ENCODE results near the gene ZNF175. TPM values are rescaled to one million over a fixed set of nuclear protein-coding genes. Genes with fewer than 3 reads are reported as not detected.

The ZNF175 gene
- total and polyA plus RNA-seq, 12 donors = 2.1 to 14.5 (median 6.6) TPM

- Histone ChIP-seq H3K27me3 (peaks cover 9% of the 10 kb centered on the region), H3K9me3 (replicated peaks in 1 of 3) (no peaks in the 10 kb centered on the region), H3K27ac (no peak overlapping the region), H3K4me3 (no peak overlapping the region), H3K36me3 (replicated peaks in 1 of 2) (no peaks in the 10 kb centered on the region), H3K4me1 (replicated peaks in 1 of 2) (no peaks in the 10 kb centered on the region)
- WGBS, 4 donors = 6 to 12% (median 9%) methylated on average over 11 to 20 of the region's 20 CpGs
- DNase-seq = peak; percentile 58 to 80 (median 72)
- TF ChIP-seq CTCF (IDR thresholded peaks at IDR 0.05) (no peak), POLR2A (IDR thresholded peaks at IDR 0.05) (no peak)
- intact Hi-C loops (cut with DNase I) = no loop called here
These were observed 17.9 kb upstream of the ZNF175 start for GRCh38 chr19:51552996-51553725.

GRCh38 chr19:51559240-51559639 lies 11.8 kb upstream of the ZNF175 start:
- Histone ChIP-seq H3K27ac (no peak overlapping the region), H3K36me3 (replicated peaks in 1 of 2) (no peaks in the 10 kb centered on the region), H3K4me1 (replicated peaks in 1 of 2) (no peaks in the 10 kb centered on the region), H3K27me3 (peaks cover 13% of the 10 kb centered on the region), H3K4me3 (no peak overlapping the region), H3K9me3 (replicated peaks in 1 of 3) (no peaks in the 10 kb centered on the region)
- no peak for TF ChIP-seq POLR2A (IDR thresholded peaks at IDR 0.05)
- TF ChIP-seq CTCF (IDR thresholded peaks at IDR 0.05) = no peak
- intact Hi-C loops (cut with DNase I) = no loop called here
- DNase-seq = no peak
- 47 to 63% (median 52%) methylated on average over 1 of the region's 1 CpG for WGBS, 4 donors

- H3K9me3 ChIP-seq (replicated peaks in 1 of 3) = no peaks in the 10 kb centered on the region
- no peaks in the 10 kb centered on the region for H3K36me3 ChIP-seq (replicated peaks in 1 of 2)
- H3K4me3 ChIP-seq = no peak overlapping the region
- H3K4me1 ChIP-seq (replicated peaks in 1 of 2) = no peaks in the 10 kb centered on the region
- H3K27ac ChIP-seq = no peak overlapping the region
- H3K27me3 ChIP-seq = peaks cover 16% of the 10 kb centered on the region
- WGBS, 4 donors = 15 to 39% (median 23%) methylated on average over 2 to 4 of the region's 4 CpGs
- DNase-seq = no peak
- TF ChIP-seq CTCF (IDR thresholded peaks at IDR 0.05) (no peak), POLR2A (IDR thresholded peaks at IDR 0.05) (no peak)
- intact Hi-C loops (cut with DNase I) = no loop called here
These were observed 10.7 kb upstream of the ZNF175 start for GRCh38 chr19:51560339-51560738.

- no peak for DNase-seq
- TF ChIP-seq CTCF (IDR thresholded peaks at IDR 0.05) (no peak), POLR2A (IDR thresholded peaks at IDR 0.05) (no peak)
- no peaks in the 10 kb centered on the region for H3K9me3 ChIP-seq (replicated peaks in 1 of 3)
- 34 to 43% (median 37%) methylated on average over 4 to 6 of the region's 6 CpGs for WGBS, 4 donors
- intact Hi-C loops (cut with DNase I) = no loop called here
- no peaks in the 10 kb centered on the region for H3K36me3 ChIP-seq (replicated peaks in 1 of 2)
- H3K27me3 ChIP-seq = peaks cover 20% of the 10 kb centered on the region
- H3K4me1 ChIP-seq (replicated peaks in 1 of 2) = no peaks in the 10 kb centered on the region
- no peak overlapping the region for H3K27ac ChIP-seq
- H3K4me3 ChIP-seq = no peak overlapping the region
These were observed 6.3 kb upstream of the ZNF175 start for GRCh38 chr19:51564791-51565190.
